Liver (tissue), 3 donors: ENCODE results near the gene FAM168B.

Source experiments
- EGR1 ChIP-seq, 2 donors: IDR thresholded peaks; 2 replicates each; pipeline ENCODE4 v1.6.1; 2016 to 2018; ENCODE audit warnings: antibody characterized with exemption in 2 of 2, low read depth in 2 of 2
- GABPA ChIP-seq, 2 donors: IDR thresholded peaks in 1 of 2; conservative IDR thresholded peaks in 1 of 2; 2 replicates each; pipeline ENCODE4 v1.6.1; 2016; ENCODE audit warnings: antibody characterized with exemption in 2 of 2, mild to moderate bottlenecking in 1 of 2, moderate library complexity in 1 of 2
- MAX ChIP-seq: IDR thresholded peaks from 2 replicates; pipeline ENCODE4 v1.6.1; 2016; ENCODE audit warnings: antibody characterized with exemption
- RAD21 ChIP-seq, 2 donors: IDR thresholded peaks; 2 replicates each; pipeline ENCODE4 v1.6.1; 2016; ENCODE audit warnings: antibody characterized with exemption in 2 of 2, mild to moderate bottlenecking in 2 of 2
- REST ChIP-seq: IDR thresholded peaks from 2 replicates; pipeline ENCODE4 v1.6.1; 2016; ENCODE audit warnings: antibody characterized with exemption, mild to moderate bottlenecking
- SP1 ChIP-seq: IDR thresholded peaks from 2 replicates; pipeline ENCODE4 v1.6.1; 2018; ENCODE audit warnings: antibody characterized with exemption, mild to moderate bottlenecking
- TAF1 ChIP-seq: conservative IDR thresholded peaks from 2 replicates; pipeline ENCODE4 v1.6.1; 2016; ENCODE audit warnings: antibody characterized with exemption, mild to moderate bottlenecking
- TF ChIP-seq, protein P1 (sequence below): fragments of 150-350 bp; IDR thresholded peaks from 2 replicates; pipeline ENCODE4 v1.5.1; 2017; ENCODE audit warnings: improper control_type of control experiment, low read depth, low read length; ENCODE audit not compliant: missing input control
- TF ChIP-seq, protein P2 (sequence below): IDR thresholded peaks from 2 replicates; pipeline ENCODE4 v1.6.1; 2016; ENCODE audit warnings: antibody characterized with exemption
- TF ChIP-seq, protein P3 (sequence below): IDR thresholded peaks from 2 replicates; pipeline ENCODE4 v1.6.1; 2016; ENCODE audit warnings: antibody characterized with exemption
- donor health status: healthy.
- donor health status: healthy.

DNA sequence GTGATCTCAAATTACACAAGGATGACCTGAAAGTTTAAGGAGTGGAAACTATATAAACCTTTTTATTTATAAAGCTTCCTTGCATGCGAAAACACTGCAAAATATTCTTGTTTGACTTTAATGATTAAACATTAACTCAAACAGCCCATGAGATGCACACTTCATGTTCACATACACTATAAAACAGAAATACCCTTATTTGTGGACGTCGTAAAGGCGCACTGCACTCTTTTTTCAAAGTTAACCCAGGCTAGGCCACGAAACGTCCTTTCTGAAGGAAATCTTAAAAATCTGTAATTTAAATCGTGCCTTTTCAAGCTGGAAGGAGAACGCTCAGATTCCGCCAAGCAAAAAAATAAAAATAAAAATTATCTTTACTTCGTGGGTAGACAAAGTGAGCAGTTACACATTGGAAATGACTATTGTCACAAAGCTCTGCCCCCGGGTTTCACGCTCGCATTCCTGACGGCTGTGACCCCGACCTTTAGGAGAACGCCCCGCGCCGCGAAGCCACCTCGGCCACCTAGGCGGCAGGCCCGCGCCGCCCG, 728 bp downstream of the FAM168B start:
- TF ChIP-seq, protein P1, sequence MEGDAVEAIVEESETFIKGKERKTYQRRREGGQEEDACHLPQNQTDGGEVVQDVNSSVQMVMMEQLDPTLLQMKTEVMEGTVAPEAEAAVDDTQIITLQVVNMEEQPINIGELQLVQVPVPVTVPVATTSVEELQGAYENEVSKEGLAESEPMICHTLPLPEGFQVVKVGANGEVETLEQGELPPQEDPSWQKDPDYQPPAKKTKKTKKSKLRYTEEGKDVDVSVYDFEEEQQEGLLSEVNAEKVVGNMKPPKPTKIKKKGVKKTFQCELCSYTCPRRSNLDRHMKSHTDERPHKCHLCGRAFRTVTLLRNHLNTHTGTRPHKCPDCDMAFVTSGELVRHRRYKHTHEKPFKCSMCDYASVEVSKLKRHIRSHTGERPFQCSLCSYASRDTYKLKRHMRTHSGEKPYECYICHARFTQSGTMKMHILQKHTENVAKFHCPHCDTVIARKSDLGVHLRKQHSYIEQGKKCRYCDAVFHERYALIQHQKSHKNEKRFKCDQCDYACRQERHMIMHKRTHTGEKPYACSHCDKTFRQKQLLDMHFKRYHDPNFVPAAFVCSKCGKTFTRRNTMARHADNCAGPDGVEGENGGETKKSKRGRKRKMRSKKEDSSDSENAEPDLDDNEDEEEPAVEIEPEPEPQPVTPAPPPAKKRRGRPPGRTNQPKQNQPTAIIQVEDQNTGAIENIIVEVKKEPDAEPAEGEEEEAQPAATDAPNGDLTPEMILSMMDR, result no peak
- TF ChIP-seq MAX (no peak), EGR1 (IDR thresholded peaks at IDR 0.05; ENCODE audit: low read depth in 2 of 2) (no peak), TAF1 (no peak), RAD21 (IDR thresholded peaks at IDR 0.05) (no peak), SP1 (no peak), REST (no peak), GABPA (IDR thresholded peaks at IDR 0.05 in 1 of 2, conservative IDR thresholded peaks at IDR 0.05 in 1 of 2) (no peak)
- TF ChIP-seq, protein P2, sequence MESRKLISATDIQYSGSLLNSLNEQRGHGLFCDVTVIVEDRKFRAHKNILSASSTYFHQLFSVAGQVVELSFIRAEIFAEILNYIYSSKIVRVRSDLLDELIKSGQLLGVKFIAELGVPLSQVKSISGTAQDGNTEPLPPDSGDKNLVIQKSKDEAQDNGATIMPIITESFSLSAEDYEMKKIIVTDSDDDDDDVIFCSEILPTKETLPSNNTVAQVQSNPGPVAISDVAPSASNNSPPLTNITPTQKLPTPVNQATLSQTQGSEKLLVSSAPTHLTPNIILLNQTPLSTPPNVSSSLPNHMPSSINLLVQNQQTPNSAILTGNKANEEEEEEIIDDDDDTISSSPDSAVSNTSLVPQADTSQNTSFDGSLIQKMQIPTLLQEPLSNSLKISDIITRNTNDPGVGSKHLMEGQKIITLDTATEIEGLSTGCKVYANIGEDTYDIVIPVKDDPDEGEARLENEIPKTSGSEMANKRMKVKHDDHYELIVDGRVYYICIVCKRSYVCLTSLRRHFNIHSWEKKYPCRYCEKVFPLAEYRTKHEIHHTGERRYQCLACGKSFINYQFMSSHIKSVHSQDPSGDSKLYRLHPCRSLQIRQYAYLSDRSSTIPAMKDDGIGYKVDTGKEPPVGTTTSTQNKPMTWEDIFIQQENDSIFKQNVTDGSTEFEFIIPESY, result no peak
- TF ChIP-seq, protein P3, sequence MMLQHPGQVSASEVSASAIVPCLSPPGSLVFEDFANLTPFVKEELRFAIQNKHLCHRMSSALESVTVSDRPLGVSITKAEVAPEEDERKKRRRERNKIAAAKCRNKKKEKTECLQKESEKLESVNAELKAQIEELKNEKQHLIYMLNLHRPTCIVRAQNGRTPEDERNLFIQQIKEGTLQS, result no peak
